ENCODE measurements around the gene BMP10.

Gene BMP10

DNA sequence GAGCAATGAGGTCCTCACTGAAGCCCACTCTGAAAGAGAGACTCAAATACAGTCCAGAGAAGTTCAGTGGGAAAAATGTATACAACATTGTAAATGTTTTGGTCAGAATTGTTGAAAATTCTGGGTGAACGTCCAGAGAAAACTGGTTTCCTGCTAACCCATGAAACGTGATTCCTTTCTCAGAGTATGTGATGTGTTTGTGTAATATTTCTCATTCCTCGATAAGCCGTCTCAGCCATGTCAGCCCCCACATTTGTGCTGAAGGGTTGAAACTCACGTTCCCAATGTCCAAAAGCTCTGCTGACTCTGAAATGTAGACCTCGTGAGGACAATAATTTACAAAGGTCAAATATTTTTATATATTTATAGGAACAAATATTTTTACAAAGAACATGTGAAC lies 51.6 kb downstream of the BMP10 start:
- TF ChIP-seq, protein P1, sequence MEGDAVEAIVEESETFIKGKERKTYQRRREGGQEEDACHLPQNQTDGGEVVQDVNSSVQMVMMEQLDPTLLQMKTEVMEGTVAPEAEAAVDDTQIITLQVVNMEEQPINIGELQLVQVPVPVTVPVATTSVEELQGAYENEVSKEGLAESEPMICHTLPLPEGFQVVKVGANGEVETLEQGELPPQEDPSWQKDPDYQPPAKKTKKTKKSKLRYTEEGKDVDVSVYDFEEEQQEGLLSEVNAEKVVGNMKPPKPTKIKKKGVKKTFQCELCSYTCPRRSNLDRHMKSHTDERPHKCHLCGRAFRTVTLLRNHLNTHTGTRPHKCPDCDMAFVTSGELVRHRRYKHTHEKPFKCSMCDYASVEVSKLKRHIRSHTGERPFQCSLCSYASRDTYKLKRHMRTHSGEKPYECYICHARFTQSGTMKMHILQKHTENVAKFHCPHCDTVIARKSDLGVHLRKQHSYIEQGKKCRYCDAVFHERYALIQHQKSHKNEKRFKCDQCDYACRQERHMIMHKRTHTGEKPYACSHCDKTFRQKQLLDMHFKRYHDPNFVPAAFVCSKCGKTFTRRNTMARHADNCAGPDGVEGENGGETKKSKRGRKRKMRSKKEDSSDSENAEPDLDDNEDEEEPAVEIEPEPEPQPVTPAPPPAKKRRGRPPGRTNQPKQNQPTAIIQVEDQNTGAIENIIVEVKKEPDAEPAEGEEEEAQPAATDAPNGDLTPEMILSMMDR (IDR thresholded peaks at IDR 0.05; ENCODE audit: low read depth, low read length), result no peak
- no peak overlapping the region for H3K4me3 ChIP-seq (ENCODE audit: low read depth, low read length)

DNA sequence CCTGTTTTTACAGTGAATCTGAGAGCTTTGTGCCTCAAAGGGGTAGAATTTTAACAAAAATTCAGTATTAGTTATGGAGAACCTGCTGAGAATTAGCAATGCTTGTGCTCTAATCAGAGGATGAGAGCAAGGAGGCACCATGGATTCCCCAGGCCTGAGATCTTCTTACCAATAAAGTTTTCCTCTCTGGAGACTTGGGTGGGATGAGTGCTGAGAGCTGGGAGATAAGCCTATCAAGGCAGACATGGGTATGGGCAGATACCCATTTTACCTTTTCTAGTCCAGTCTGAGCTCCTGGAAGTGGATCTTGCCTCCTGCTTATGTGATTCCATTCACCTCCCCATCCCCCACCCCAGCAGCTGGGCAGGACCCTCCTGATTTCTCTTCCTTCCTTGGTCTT lies 53.9 kb downstream of the BMP10 start:
- H3K4me3 ChIP-seq (ENCODE audit: low read depth, low read length), result no peak overlapping the region
- TF ChIP-seq, protein P1 (IDR thresholded peaks at IDR 0.05; ENCODE audit: low read depth, low read length), result no peak
